Medulla oblongata (tissue), 1 donor: ENCODE results near the gene CSK.

Experiments
- DNase-seq: peaks from one replicate; pipeline ENCODE4 v3.0.0-alpha.2; 2015; ENCODE audit errors: extremely low spot score

The CSK gene

DNA sequence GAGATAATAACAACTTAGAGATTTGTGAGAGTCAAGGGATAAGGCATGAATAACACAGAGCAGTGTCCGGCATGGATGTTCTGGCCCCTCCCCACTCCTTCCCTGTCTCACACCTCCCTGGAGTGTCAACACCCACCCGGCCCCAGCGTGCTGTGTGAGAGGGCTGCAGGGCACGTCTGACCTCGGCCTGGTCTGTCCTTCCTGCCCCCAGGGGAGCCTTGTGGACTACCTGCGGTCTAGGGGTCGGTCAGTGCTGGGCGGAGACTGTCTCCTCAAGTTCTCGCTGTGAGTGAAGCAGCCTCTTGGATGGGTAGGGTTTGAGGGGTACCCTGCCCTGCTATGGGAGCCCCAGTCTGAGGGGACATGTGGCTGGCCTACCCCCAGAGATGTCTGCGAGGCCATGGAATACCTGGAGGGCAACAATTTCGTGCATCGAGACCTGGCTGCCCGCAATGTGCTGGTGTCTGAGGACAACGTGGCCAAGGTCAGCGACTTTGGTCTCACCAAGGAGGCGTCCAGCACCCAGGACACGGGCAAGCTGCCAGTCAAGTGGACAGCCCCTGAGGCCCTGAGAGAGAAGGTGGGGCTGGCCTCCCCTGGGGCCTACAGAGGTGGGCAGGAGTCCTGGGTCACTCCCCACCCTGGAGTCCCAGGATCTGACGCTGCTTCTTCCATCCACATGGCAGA, 19.6 kb downstream of the CSK start:
- DNase-seq, result no peak

DNA sequence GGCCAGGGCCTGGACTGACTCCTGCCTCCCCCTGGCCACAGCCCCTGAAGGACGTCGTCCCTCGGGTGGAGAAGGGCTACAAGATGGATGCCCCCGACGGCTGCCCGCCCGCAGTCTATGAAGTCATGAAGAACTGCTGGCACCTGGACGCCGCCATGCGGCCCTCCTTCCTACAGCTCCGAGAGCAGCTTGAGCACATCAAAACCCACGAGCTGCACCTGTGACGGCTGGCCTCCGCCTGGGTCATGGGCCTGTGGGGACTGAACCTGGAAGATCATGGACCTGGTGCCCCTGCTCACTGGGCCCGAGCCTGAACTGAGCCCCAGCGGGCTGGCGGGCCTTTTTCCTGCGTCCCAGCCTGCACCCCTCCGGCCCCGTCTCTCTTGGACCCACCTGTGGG, 20.4 kb downstream of the CSK start:
- DNase-seq, result no peak

DNA sequence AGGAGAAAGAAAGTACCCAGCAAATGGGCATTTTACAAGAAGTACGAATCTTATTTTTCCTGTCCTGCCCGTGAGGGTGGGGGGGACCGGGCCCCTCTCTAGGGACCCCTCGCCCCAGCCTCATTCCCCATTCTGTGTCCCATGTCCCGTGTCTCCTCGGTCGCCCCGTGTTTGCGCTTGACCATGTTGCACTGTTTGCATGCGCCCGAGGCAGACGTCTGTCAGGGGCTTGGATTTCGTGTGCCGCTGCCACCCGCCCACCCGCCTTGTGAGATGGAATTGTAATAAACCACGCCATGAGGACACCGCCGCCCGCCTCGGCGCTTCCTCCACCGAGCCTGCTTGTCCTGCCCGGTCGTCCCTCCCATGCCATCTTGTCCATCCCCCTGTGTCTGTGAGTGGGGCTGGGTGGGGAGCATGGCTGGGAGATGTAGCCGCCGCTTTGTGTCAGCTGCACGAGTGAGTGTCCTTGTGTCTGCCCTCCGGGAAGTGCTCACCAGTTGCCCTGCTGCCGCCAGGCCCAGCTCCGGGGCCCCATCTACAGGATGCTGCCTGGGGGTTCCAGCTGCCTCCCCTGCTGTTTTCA, 21.1 kb downstream of the CSK start:
- no peak for DNase-seq

DNA sequence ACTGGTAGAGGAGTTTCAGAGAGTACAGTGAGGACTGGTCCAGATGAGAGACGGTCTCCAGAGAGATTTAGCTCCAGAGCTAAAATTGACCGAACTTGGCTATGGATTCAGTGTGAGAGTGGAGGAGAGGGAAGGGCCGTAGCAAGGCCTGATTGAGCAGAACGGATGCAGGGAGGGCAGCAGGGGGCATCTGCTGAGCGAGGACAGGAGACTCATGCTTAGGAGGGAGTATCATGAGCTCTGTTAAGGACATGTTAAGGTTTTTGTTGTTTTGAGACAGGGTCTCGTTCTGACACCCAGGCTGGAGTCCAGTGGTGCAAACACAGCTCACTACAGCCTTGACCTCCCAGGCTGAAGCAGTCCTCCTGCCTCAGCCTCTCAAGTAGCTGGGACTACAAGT, 23.1 kb downstream of the CSK start:
- DNase-seq, result no peak

DNA sequence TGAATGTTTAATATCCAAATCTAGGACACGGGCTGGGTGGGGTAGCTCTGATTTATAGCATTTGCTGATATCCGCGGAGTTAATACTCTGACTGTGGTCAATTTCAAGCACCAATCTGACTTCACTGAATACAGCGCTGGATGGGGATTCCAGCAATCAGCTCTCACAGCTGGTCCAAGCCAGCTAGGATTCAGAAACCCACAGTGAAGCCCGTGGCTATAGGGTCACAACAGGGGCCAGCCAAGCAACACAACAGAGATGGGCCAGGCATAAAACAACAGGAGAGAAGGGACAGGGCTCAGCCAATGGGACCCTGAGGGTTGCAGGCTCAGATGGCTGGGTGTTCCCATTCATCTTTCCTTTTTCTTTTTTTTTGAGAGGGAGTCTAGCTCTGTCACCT, 25.4 kb downstream of the CSK start:
- DNase-seq, result no peak

DNA sequence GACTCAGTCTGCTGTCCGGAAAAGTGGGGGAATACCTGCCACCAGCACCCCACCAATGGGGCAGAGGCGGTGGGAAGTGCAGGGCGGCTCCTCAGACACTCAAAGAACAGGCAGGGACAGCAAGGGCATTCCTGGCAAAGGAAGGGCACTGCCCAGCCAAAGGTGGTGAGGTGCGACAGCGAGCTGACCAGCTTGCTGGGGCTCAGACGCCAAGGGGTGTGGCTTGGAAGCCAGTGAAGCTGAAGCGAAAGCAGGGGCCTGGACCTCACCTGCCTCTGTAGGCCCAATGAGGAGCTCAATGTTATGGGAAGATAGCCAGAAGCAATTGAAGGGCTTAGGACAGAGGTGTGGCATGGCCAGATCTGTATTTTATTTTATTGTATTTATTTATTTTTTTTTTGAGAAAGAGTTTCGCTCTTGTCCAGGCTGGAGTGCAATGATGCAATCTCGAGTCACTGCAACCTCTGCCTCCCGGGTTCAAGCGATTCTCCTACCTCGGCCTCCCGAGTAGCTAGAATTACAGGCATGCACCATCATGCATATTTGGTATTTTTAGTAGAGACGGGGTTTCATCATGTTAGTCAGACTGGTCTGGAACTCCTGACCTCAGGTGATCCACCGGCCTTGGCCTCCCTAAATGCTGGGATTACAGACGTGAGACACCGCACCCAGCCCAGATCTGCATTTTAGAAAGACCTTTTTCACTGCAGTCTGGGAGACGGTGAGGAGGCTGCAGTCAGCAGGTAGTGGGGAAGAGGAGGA, 26.4 kb downstream of the CSK start:
- DNase-seq, result no peak

DNA sequence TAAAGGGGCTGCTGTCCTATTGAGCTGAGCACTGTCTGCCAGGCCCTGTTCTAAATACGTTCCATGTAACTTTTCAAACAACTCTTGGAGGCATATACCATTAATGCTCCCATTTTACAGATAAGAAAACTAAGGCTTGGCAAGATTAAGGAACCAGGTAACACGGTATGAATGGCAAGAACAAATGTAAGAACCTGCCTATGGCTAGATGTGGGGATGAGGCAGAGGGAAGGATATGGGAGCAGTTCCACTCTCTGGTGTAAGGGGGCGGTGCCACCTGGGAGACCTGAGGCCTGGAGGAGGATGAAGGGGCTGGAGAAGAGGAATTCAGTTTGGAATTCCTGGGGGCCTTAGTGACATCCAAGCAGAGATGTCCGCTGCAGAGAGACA, 27.0 kb downstream of the CSK start:
- DNase-seq, result no peak

DNA sequence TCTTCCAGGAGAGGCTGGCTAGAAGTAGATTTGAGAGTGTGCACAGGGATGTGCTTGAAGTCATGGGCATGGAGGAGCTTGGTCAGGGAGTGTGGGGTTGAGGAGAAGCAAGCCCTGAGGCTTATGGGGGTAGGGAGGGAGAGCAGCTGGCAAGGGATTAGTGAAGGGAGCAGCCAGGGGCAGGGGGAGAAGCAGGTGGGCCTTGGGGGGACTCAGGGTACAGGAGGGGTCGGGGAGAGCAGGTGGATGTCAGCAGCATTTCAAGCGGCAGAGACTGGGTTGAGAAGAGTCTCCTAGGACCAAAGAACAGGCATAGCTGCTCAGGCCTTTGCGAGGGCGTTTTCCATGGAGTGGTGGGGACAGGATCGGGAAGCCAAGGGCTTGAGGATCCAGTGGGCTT, 27.4 kb downstream of the CSK start:
- no peak for DNase-seq

DNA sequence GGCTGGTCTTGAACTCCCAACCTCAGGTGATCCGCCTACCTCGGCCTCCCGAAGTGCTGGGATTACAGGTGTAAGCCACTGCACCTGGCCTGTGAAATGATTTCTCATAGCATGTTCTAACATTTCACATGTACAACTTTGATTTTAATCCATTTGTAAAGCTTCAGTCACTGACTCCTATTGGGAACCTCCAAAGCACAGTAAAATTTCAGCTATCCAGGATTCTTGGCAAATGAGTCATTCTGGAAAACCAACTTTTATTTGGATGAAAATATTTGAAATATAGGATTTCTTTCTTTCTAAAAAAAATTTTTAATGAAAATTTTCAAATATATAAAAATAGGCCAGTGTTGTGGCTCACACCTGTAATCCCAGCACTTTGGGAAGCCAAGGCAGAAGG, 28.1 kb downstream of the CSK start:
- DNase-seq, result no peak

DNA sequence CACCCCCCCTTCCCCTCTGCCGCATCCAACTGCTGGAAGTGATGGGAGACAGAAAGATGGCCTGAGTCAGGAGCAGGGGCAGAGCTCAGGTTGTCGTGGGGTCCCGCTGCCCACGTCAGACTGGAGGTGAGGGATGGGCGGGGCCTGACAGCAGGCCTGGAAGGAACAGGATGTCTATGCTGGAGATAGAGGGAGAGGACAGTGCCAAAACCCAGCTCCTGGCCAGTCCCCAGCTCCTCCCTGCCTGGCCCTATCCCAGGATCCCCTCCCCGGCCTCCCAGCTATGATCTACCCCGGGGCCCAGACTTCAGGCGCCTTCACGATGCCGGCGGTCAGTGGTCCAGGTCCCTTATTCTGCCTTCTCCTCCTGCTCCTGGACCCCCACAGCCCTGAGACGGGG, 30.7 kb downstream of the CSK start, which contains the start of gene LMAN1L:
LMAN1L (plus strand) TSS at position 303 of the 400 bp plus-strand sequence; CDS start at position 323, 20 bp downstream.
- DNase-seq, result no peak

DNA sequence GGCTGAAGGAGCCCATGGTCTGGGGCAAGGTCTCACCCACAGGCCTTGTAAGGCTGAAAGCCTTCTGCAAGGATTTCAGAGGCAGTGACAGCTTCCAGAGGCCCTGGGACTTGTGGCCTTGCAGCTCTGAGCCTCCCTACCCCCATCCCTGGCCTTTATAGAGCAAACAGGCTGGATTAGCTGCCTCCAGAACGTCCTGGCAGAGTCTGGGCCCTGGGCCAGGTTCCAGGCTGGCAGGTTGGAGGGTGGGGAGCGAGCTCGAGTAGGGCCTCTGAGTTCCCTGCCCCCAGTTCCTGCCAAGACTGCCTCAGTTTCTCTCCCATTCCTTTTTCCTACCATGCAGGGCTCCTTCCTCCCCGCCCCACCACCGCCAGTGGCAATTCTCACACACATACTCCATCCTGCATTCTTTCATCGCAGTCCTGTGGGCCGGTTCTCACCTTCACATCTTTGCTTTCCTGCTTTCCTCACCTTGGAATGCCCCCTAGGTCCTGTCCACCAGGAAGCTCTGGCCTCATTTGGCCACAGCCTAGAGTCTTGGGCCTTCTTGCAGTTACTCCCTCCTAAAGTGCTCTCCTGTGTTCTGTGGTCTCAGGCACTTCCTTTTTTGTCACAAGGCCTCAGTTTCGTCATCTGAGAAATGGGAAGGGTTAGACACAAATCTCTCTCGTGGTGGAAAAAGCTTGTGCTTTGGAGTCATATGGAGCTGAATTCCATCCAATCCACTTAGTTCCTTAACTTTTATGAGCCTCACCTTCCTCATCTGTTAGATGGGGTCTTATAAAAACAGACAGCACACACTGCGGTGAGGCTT, 33.4 kb downstream of the CSK start:
- DNase-seq, result peak; percentile 47

DNA sequence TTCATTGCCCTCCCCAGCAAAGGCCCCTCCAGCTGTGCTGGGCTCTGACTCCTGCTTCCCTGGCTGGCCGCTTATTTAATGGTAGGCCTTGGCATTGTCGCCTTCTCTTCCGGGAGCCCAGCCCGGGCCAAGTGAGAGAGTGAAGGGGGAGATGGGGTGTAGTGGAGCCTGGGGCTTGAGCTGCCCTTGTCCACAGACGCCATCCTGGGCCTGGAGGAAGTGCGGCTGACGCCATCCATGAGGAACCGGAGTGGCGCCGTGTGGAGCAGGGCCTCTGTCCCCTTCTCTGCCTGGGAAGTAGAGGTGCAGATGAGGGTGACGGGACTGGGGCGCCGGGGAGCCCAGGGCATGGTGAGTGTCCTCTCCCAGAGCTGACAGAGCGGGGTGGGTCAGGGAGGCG, 34.1 kb downstream of the CSK start:
- DNase-seq, result peak; percentile 54

DNA sequence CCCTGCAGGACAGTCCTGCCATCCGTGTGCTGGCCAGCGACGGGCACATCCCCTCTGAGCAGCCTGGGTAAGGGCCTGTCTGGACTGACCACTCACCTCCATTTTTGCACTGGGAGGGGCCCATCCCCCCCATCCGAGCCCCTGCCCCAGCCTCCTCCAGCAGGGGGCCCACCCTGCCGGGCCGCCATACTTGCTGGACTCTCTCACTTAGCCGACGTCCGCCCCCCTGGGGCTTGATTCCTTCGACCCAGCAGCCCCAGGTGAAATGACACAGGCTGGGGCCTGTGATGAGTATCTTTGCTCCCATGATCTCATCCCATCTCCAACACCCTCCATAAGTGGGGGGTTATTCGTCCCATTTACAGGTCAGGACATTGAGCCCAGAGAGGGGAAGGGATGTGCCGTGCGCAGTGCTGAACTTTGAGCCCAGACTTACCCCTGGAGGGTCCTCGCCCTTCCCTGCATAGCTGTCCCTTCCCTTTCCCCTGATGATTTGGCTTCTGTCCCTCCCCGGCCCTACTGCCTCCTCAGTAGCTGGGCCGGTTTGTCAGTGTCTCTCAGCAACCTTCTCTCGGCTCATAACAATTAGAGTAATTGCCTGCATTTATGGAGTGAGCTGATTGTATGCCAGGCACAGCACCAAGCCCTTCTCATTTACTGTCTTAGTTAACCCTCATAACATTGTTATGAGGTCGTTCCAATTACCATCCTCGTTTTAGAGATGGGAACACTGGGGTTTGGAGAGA, 34.9 kb downstream of the CSK start:
- DNase-seq, result peak; percentile 33

DNA sequence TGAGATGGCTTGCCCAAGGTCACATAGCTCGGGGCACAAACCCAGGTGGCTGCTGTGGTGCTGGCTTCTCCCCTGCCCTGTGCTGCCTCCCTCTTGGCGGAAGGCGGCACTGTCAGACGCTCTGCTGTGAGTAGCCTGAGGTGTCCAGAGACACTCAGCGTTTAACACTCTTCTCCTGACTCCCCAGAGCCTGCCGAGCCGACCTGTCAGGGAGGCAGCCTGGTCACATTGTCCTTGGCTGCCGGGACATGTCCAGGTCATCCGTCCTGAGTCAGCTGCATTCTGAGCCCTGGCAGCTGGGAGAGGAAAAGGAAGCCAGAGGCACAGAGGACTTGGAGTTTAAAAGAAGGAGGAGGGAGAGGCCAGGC, 35.5 kb downstream of the CSK start:
- DNase-seq, result peak; percentile 66

DNA sequence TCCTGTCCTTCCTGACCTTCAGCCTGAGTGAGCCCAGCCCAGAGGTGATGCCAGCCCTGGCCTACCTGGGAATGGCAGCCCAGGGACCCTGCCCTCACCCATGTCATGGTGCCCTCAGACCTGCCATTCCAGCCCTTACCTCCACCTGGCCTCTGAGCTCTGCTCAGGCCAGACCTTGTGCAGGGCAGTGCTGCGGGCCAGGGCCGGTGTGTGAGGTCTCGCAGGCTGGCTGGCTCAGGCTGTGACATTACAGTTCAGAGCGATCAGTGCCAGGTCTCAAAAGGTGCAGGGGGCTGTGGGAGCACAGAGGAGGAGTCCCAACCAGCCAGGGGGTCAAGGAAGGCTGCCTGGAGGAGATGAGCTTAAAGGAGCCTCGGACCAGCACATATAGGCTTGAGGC, 38.2 kb downstream of the CSK start:
- DNase-seq, result no peak

DNA sequence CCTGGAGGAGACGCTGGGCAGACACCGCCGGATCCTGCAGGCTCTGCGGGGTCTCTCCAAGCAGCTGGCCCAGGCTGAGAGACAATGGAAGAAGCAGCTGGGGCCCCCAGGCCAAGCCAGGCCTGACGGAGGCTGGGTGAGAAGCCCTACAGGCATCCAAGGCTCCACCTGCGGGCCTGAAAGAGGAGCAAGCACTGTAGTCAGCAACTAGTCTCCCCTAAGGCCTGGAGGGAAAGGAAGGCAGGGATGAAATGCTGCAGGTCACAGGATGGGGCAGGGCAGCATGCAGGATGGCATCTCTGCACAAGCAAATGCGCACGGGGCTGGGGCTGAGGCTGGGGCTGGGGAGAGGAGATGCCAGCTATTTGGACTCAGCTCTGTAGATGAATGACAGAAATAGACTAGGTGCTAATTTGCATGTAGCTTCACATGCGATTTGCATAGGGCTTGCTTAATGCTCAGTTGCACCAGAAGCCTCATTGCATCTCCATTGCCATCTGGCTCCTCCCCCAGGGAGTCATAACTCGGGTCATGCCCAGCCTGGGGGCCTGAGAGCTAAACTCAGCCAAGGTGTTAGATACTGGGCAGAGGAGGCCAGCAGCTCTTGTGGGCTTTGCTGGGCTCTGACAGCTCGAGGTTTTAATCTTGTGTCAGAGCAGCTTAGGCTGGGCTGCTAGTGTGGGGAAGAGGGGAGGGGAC, 39.4 kb downstream of the CSK start:
- no peak for DNase-seq

DNA sequence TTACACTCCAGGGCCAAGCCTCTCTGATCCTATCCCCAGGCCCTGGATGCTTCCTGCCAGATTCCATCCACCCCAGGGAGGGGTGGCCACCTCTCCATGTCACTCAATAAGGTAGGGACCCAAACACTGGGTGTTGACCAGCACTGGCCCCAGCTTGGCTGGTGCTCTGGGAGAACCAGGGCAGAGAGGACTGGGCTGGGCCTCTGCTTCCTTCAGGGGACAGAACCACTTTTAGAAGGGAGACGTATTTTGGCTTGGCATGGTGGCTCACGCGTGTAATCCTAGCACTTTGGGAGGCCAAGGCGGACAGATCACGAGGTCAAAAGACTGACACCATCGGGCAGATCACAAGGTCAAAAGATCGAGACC, 39.9 kb downstream of the CSK start:
- no peak for DNase-seq

DNA sequence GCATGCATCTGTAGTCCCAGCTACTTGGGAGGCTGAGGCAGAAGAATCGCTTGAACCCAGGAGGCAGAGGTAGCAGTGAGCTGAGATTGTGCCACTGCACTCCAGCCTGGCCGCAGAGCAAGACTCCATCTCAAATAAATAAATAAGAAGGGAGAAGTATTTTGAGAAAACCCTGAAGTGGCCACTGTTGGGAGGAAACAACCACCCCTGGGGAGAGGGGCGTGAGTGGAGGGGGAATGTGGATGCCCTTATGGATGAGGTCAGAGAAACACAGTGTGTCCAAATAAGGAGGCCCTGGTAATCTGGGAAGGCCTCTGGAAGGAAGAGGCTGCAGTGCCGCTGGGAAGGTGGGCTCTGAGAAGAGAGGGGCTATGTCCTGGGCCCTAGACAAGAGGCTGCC, 40.4 kb downstream of the CSK start:
- no peak for DNase-seq

DNA sequence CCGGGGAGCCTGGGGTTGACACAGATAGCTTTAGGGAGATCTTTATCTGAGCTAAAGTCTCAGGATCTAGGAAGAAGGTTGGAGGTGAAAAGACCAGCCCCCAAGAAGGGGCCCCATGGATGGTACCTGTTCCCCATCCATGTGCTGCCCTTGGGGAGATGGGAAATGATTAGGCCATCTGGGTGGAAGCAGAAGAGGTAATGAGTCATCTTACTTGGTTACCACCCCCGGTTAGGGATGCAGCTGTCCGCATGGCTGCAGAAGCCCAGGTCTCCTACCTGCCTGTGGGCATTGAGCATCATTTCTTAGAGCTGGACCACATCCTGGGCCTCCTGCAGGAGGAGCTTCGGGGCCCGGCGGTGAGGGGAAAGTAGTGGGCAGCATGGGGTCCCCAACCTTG, 41.4 kb downstream of the CSK start:
- DNase-seq, result no peak

DNA sequence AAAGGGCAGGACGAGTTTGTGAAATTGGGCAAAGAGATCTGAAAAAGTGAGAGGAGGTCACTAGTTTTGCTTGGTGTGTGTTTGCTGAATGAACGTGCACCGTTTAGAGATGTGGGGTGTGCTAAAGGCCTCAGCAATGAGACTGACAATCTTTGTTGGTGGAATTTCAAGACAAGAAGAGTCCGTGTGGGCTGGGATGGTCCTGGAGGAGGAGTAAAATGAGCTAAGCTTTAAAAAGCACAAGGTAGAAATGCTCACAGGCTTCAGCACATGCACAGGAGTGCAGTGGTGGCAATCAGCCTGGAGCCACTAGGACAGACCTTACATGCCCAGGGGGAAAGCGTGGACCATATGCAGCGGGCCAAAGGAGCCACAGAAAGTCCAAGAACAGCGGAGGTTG, 43.1 kb downstream of the CSK start:
- no peak for DNase-seq

DNA sequence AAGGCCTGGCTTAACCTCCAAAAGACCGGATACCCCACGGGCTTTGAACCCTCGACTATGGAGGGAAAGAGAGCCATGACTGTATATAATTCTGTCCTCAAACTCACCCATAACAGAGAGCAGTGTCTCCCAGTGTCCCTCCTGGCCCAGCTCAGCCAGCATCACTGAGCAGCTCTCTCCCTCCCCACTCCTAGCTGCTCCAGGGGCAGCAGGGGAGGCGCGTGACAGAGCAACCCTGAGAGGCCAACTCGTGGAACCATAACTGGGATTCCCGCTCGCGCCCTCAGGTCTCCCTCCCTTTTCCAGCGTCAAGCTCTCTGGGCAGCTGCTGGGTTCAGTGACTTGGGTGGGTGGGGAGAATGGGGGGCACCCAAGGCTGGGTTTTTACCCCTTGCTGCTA, 44.0 kb downstream of the CSK start:
- no peak for DNase-seq
